HL-60 (cell line): Measurements from ENCODE around the gene MACROD1.
"Not testable (repeated sequence)": the region's sequence is repeated elsewhere in the genome, so short reads cannot be mapped to it uniquely, and the experiment has no call there.

Source experiments
- DNase-seq, 2 experiments: peaks; one replicate each; pipeline ENCODE4 v3.0.0-alpha.2; 2010 to 2020; ENCODE audit warnings: low read depth in 1 of 2, low spot score in 1 of 2
- H3K27ac ChIP-seq: fragments of 250-450 bp; sonication (Bioruptor Pico); replicated peaks from 2 replicates; pipeline ENCODE4 v1.5.1; 2020; ENCODE audit warnings: mild to moderate bottlenecking, moderate library complexity
- H3K27me3 ChIP-seq: fragments of 250-450 bp; sonication (Bioruptor Pico); 2 replicates; pipeline ENCODE4 v1.5.1; 2021; ENCODE audit warnings: mild to moderate bottlenecking, moderate library complexity; ENCODE audit not compliant: insufficient read depth, poor library complexity, severe bottlenecking
- H3K4me3 ChIP-seq: replicated peaks from 2 replicates; pipeline ENCODE4 v1.5.1; 2011; ENCODE audit warnings: mild to moderate bottlenecking, control low read depth, low read length; ENCODE audit not compliant: insufficient read depth
- GABPA ChIP-seq: IDR thresholded peaks from 2 replicates; pipeline ENCODE4 v1.6.1; 2012; ENCODE audit warnings: low read depth
- POLR2AphosphoS5 ChIP-seq: IDR thresholded peaks from 2 replicates; pipeline ENCODE4 v1.6.1; 2012; ENCODE audit warnings: low read depth
- SPI1 ChIP-seq: IDR thresholded peaks from 2 replicates; pipeline ENCODE4 v1.6.1; 2012; ENCODE audit warnings: low read depth, mild to moderate bottlenecking, borderline replicate concordance
- TF ChIP-seq, protein P1 (sequence below): IDR thresholded peaks from one replicate; pipeline ENCODE4 v1.5.1; 2011; ENCODE audit warnings: low read length, control low read depth, inconsistent platforms; ENCODE audit not compliant: insufficient read depth
- TF ChIP-seq, protein P2 (sequence below): IDR thresholded peaks from 2 replicates; pipeline ENCODE4 v1.6.1; 2012; ENCODE audit warnings: low read depth; ENCODE audit not compliant: insufficient replicate concordance

The MACROD1 gene

DNA sequence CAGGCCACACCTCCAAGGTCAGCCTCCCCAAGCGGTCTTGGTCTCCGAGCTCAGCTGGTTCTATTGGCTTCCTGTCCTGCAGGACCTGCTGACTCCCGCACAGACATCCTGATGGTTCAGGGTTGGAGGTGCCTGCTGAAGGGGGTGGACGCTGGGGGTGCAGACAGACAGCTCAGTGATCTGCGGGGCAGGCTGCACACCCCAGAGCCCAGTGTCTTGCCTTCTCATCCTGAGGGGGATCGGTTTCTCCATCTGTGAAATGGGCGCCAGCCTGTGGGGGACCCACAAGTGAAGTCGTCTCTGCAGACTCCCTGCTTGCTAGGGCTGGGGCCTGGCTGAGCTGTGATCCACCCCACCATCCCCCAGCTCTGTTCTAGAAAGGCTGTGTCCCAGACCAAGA lies 116.4 kb downstream of the MACROD1 start:
- no peak overlapping the region for H3K4me3 ChIP-seq
- DNase-seq, result no peak
- no peak overlapping the region for H3K27ac ChIP-seq
- H3K27me3 ChIP-seq, result no peaks in the 10 kb centered on the region
- TF ChIP-seq, protein P1, sequence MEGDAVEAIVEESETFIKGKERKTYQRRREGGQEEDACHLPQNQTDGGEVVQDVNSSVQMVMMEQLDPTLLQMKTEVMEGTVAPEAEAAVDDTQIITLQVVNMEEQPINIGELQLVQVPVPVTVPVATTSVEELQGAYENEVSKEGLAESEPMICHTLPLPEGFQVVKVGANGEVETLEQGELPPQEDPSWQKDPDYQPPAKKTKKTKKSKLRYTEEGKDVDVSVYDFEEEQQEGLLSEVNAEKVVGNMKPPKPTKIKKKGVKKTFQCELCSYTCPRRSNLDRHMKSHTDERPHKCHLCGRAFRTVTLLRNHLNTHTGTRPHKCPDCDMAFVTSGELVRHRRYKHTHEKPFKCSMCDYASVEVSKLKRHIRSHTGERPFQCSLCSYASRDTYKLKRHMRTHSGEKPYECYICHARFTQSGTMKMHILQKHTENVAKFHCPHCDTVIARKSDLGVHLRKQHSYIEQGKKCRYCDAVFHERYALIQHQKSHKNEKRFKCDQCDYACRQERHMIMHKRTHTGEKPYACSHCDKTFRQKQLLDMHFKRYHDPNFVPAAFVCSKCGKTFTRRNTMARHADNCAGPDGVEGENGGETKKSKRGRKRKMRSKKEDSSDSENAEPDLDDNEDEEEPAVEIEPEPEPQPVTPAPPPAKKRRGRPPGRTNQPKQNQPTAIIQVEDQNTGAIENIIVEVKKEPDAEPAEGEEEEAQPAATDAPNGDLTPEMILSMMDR, result no peak
- TF ChIP-seq POLR2AphosphoS5 (no peak), GABPA (no peak), SPI1 (no peak)
- TF ChIP-seq, protein P2, sequence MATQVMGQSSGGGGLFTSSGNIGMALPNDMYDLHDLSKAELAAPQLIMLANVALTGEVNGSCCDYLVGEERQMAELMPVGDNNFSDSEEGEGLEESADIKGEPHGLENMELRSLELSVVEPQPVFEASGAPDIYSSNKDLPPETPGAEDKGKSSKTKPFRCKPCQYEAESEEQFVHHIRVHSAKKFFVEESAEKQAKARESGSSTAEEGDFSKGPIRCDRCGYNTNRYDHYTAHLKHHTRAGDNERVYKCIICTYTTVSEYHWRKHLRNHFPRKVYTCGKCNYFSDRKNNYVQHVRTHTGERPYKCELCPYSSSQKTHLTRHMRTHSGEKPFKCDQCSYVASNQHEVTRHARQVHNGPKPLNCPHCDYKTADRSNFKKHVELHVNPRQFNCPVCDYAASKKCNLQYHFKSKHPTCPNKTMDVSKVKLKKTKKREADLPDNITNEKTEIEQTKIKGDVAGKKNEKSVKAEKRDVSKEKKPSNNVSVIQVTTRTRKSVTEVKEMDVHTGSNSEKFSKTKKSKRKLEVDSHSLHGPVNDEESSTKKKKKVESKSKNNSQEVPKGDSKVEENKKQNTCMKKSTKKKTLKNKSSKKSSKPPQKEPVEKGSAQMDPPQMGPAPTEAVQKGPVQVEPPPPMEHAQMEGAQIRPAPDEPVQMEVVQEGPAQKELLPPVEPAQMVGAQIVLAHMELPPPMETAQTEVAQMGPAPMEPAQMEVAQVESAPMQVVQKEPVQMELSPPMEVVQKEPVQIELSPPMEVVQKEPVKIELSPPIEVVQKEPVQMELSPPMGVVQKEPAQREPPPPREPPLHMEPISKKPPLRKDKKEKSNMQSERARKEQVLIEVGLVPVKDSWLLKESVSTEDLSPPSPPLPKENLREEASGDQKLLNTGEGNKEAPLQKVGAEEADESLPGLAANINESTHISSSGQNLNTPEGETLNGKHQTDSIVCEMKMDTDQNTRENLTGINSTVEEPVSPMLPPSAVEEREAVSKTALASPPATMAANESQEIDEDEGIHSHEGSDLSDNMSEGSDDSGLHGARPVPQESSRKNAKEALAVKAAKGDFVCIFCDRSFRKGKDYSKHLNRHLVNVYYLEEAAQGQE, result no peak

DNA sequence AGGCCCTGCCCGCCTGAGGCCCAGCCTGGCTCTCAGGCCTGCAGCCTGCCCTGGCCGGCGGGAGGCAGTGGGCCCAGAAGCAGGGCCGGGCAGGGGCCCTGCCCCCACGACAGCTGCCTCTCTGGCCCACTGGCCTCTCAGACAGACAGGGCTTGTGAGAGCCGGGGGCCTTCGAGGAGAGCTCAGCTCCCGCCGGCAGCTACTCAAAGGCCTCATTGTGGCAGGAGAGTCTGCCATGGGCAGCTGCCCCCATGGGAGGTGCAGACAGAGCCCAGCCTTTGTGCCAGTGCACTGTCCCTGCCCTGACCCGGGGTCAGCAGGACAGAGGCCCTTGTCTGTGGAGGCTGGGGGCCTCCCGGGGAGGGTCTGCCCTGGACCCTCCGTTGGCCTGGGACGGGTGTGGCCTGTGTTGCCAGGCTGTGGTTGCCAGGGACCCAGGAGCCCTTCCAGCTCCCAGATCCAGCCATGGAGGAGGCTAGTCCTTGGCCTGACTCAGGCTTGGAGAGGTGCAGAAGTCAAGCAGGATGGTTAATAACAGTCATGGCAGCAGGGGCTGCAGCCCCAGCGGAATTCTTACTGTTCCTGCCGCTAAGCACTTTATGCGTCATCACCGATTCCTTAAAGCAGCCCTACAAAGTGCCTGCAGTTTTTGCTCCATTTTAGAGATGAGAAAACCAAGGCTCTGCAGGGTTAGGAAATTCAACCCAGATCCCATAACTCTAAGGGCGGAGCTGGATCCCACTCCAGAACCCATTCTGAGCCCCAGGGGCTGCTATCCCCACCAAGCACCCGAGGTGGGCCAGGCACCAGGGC lies 117.7 kb downstream of the MACROD1 start:
- DNase-seq, result no peak
- H3K4me3 ChIP-seq, result no peak overlapping the region
- no peaks in the 10 kb centered on the region for H3K27me3 ChIP-seq
- peak overlapping the region; percentile 12; the same call in 1 of the 2 replicates for H3K27ac ChIP-seq
- TF ChIP-seq, protein P1, result no peak
- TF ChIP-seq GABPA (no peak), SPI1 (no peak), POLR2AphosphoS5 (no peak)
- TF ChIP-seq, protein P2, result no peak

DNA sequence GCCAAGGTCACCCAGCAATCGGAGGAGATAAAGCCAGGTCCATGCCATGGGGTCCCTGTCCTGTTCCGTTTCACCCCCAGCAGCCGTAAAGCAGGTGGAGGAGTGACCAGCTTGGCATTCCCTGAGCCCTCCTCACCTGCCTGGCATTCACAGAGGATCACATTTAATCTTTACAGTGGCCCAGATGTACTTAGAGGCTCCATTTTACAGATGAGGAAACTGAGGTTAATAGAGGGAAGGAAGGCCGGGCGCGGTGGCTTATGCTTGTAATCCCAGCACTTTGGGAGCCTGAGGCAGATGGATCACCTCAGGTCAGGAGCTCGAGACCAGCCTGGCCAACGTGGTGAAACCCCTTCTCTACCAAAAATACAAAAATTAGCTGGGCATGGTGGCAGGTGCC lies 118.5 kb downstream of the MACROD1 start:
- H3K4me3 ChIP-seq, DNase-seq, H3K27ac ChIP-seq, H3K27me3 ChIP-seq: not testable (repeated sequence)

DNA sequence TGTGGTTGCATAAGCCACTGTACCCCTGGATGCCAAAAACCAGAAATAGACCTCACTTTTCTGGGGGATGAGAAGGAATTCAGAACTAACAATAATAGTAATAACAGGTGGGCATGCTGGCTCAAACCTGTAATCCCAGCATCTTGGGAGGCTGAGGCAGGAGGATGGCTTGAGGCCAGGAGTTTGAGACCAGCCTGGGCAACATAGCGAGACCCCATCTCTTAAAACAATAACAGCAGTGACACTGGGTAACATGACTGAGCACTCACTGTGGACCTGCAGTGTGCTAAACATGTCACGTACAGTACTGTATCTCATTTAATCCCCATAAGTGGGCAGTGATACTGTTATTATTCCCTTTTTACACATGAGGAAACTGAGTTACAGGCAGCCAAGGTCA lies 120.2 kb downstream of the MACROD1 start:
- DNase-seq, result no peak
- H3K27ac ChIP-seq, result no peak overlapping the region
- H3K27me3 ChIP-seq, result no peaks in the 10 kb centered on the region
- TF ChIP-seq GABPA (no peak), SPI1 (no peak), POLR2AphosphoS5 (no peak)
- TF ChIP-seq, protein P1, result no peak
- TF ChIP-seq, protein P2, result no peak
- no peak overlapping the region for H3K4me3 ChIP-seq
